Lower lobe of right lung (tissue), 2 donors: Measurements from ENCODE around the gene CEP112. TPM values are rescaled to one million over a fixed set of nuclear protein-coding genes. Genes with fewer than 3 reads are reported as not detected.
"Not testable (repeated sequence)": the region's sequence is repeated elsewhere in the genome, so short reads cannot be mapped to it uniquely, and the experiment has no call there.

Experiments used
- ATAC-seq, 2 donors: fragments of 200-7000 bp; cut with Tn5 transposase; one replicate each; pipeline ENCODE4 v1.9.1; 2020 to 2022; ENCODE audit warnings: mild to moderate bottlenecking in 2 of 2, moderate library complexity in 2 of 2
- DNase-seq: peaks from one replicate; pipeline ENCODE4 v3.0.0-alpha.2; 2020
- H3K27ac ChIP-seq: fragments of 200-600 bp; one replicate; pipeline ENCODE4 v1.8.0; 2022
- H3K27me3 ChIP-seq: fragments of 200-600 bp; one replicate; pipeline ENCODE4 v1.8.0; 2022; ENCODE audit warnings: low read depth
- H3K36me3 ChIP-seq: fragments of 200-600 bp; one replicate; pipeline ENCODE4 v1.8.0; 2022; ENCODE audit warnings: mild to moderate bottlenecking
- H3K4me1 ChIP-seq: fragments of 200-600 bp; one replicate; pipeline ENCODE4 v1.8.0; 2022
- H3K4me3 ChIP-seq: fragments of 200-600 bp; one replicate; pipeline ENCODE4 v1.8.0; 2022; ENCODE audit warnings: mild to moderate bottlenecking
- H3K9me3 ChIP-seq: fragments of 200-600 bp; one replicate; pipeline ENCODE4 v1.8.0; 2022
- CTCF ChIP-seq: fragments of 200-600 bp; IDR thresholded peaks from one replicate; pipeline ENCODE4 v1.8.0; 2022; ENCODE audit warnings: antibody characterized with exemption, mild to moderate bottlenecking
- intact Hi-C: fragments of 100-400 bp; cut with DNase I; formaldehyde crosslinking; loops from one replicate; pipeline ENCODE4 v1.11.0; 2022
- total RNA-seq: library from RNA; stranded (reverse); fragmentation: NEBNext Ultra II Directional; extraction: Animal tissue kit (Norgen Biotek cat#: 25700); gene quantifications from one replicate; pipeline ENCODE4 v1.2.1, GENCODE V29; 2021
- donor health status: DM: no; HTN: yes; CAD: no; lungs with severe emphysema.

CEP112 gene
- total RNA-seq, 1 donor from 2014 or later = 30.1 TPM

DNA sequence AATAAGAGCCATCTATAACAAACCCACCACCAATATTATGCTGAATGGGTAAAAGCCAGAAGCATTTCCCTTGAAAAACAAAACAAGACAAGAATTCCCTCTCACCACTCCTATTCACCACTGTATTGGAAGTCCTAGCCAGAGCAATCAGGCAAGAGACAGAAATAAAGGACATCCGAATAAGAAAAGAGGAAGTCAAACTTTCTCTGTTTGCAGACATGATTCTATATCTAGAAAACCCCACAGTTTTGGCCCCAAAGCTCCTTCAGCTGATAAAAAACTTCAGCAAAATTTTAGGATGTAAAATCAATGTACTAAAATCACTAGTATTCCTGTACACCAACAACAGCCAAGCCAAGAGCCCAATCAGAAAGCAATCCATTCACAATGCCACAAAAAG, 358.7 kb downstream of the CEP112 start:
- Histone ChIP-seq H3K27ac (no peak overlapping the region), H3K4me3 (no peak overlapping the region), H3K36me3 (no peaks in the 10 kb centered on the region), H3K27me3 (no peaks in the 10 kb centered on the region), H3K4me1 (no peaks in the 10 kb centered on the region), H3K9me3 (peaks cover 19% of the 10 kb centered on the region)
- no peak for DNase-seq
- intact Hi-C loops = no loop called here
- no peak for TF ChIP-seq CTCF
- ATAC-seq = no peak

DNA sequence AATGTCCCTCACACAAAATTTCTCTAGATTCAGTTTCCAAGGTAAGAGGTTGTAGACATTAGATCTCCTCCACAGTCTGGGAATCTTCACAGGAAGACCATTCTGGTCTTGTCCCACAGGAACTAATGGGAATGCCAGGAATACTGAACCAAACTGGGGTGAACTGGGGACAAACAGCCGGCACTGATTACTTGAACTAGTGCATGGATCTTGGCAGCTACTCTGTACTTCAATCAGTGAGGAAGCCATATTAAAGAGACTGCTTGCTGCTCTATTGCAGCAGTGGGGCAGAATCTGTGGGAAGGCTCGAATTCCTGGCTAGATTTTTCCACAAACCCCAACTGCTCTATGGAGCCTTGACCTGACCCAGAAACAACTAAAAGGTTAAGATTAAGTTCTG, 361.6 kb downstream of the CEP112 start:
- no peak for TF ChIP-seq CTCF
- Histone ChIP-seq H3K4me1 (no peaks in the 10 kb centered on the region), H3K27ac (no peak overlapping the region), H3K27me3 (no peaks in the 10 kb centered on the region), H3K9me3 (peaks cover 19% of the 10 kb centered on the region), H3K4me3 (no peak overlapping the region), H3K36me3 (no peaks in the 10 kb centered on the region)
- DNase-seq (no peak), ATAC-seq (no peak)
- intact Hi-C loops = no loop called here

- H3K4me1 ChIP-seq, H3K4me3 ChIP-seq, H3K9me3 ChIP-seq, H3K27me3 ChIP-seq, intact Hi-C loops, H3K27ac ChIP-seq, H3K36me3 ChIP-seq, ATAC-seq, DNase-seq: not testable (repeated sequence)
Observed at GRCh38 chr17:65826577-65826976, 365.4 kb downstream of the CEP112 start.

DNA sequence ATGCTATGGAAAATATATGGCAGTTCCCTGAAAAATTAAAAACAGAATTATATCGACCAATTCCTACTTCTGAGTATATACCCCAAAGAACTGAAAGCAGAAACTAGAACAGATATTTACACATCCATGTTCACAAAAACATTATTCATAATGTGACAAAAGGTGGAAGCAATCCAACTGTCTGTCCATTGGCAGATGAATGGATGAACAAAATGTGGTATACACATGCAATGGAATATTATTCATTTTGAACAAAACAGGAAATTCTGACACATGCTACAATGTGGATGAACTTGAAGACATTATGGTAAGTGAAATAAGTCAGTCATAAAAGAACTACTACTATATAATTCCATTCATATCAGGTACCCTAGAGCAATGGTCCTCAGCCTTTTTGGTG, 367.0 kb downstream of the CEP112 start:
- Histone ChIP-seq H3K27me3 (no peaks in the 10 kb centered on the region), H3K36me3 (no peaks in the 10 kb centered on the region), H3K4me3 (no peak overlapping the region), H3K9me3 (no peaks in the 10 kb centered on the region), H3K27ac (no peak overlapping the region), H3K4me1 (no peaks in the 10 kb centered on the region)
- no peak for DNase-seq
- TF ChIP-seq CTCF = no peak
- no peak for ATAC-seq
- intact Hi-C loops = no loop called here

DNA sequence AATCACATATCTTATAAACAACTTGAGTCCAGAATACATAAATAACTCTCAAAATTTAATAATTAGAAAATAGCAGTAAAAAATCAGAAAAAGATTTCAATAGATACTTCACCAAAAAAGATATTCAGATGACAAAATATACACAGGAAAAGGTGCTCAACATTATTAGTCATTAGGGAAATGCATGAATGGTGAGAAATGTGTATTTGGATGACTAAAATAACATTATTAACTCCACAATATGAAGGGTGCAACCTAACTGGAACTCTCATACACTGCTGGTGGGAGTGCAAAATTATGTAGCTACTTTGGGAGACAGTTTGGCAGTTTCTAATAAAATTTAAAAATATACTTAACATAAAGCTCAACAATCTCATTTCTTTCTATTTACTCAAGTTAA, 368.2 kb downstream of the CEP112 start:
- DNase-seq = no peak
- TF ChIP-seq CTCF = no peak
- Histone ChIP-seq H3K36me3 (no peaks in the 10 kb centered on the region), H3K4me3 (no peak overlapping the region), H3K27ac (no peak overlapping the region), H3K4me1 (no peaks in the 10 kb centered on the region), H3K9me3 (no peaks in the 10 kb centered on the region), H3K27me3 (no peaks in the 10 kb centered on the region)
- no peak for ATAC-seq
- intact Hi-C loops = no loop called here

DNA sequence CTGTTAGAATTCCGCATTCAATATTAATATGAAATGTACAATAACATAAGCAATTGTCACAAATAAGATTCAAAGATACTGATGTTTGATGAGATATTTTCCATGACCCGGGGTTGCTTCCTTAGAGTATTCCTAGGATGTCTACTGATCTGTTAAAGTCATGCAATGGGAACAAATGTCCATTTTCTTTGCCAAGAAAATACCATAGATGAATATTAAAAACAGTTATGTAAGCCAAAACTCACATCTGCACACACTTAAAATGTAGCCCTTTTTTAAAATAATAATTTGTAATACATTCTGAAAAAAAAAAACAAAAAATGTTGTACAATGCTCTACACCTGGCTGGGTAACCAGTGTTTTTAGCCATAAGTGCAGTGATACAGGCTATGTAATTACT, 371.1 kb downstream of the CEP112 start:
- H3K27me3 ChIP-seq = no peaks in the 10 kb centered on the region
- no peak overlapping the region for H3K27ac ChIP-seq
- H3K36me3 ChIP-seq = no peaks in the 10 kb centered on the region
- no peak for DNase-seq
- no peaks in the 10 kb centered on the region for H3K9me3 ChIP-seq
- no peaks in the 10 kb centered on the region for H3K4me1 ChIP-seq
- no peak overlapping the region for H3K4me3 ChIP-seq
- TF ChIP-seq CTCF = no peak
- no peak for ATAC-seq
- intact Hi-C loops = no loop called here
